H1 (cell line): Measurements from ENCODE around the gene RAB11B.

Source experiments
- EP300 ChIP-seq, 2 experiments: IDR thresholded peaks; 1 replicate in 1 of 2; 2 replicates in 1 of 2; pipeline ENCODE4 v1.6.1; 2011 to 2012; ENCODE audit warnings: low read depth in 2 of 2, low read length in 2 of 2, mild to moderate bottlenecking in 2 of 2, borderline replicate concordance in 1 of 2, inconsistent platforms in 1 of 2, moderate library complexity in 1 of 2
- JUND ChIP-seq: IDR thresholded peaks from 2 replicates; pipeline ENCODE4 v1.6.1; 2011; ENCODE audit warnings: mild to moderate bottlenecking, improper control_type of control experiment, low read length
- MAFK ChIP-seq: IDR thresholded peaks from 2 replicates; pipeline ENCODE4 v1.6.1; 2012; ENCODE audit warnings: low read depth, mild to moderate bottlenecking, improper control_type of control experiment, low read length
- SP2 ChIP-seq: IDR thresholded peaks from 2 replicates; pipeline ENCODE4 v1.6.1; 2012; ENCODE audit warnings: mild to moderate bottlenecking, low read length, inconsistent platforms
- TF ChIP-seq, protein P1 (sequence below): IDR thresholded peaks from 2 replicates; pipeline ENCODE4 v1.6.1; 2011; ENCODE audit warnings: low read length, improper control_type of control experiment
- TF ChIP-seq, protein P2 (sequence below), 3 experiments: IDR thresholded peaks; 1 replicate in 2 of 3; 2 replicates in 1 of 3; pipeline versions ENCODE4 v1.5.1 to v1.6.1; 2011; ENCODE audit warnings: low read length in 3 of 3, mild to moderate bottlenecking in 3 of 3, inconsistent platforms in 2 of 3, low read depth in 1 of 3, moderate library complexity in 1 of 3; ENCODE audit not compliant: insufficient read depth in 1 of 3; ENCODE audit errors: control extremely low read depth in 1 of 3

DNA sequence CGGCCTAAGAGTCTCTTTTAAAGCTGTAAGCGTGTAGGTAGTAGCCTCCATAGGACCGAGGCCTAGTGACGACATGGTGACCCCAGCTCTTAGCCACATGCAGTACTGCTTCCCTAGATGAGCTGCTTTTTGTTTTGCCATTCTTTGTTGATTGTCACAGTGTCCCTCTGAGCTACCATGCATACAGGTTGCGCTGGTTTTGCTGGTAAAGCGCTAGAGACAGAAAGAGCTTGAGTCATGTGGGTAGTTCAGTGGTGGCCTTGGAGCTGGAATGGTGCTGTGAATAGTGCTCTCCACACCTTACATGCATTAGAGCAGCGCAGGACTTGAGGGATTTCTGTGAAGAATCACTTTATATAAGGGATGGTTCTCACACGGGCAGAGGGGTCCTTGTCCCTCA is 59.7 kb downstream of the RAB11B start:
- TF ChIP-seq, protein P1, sequence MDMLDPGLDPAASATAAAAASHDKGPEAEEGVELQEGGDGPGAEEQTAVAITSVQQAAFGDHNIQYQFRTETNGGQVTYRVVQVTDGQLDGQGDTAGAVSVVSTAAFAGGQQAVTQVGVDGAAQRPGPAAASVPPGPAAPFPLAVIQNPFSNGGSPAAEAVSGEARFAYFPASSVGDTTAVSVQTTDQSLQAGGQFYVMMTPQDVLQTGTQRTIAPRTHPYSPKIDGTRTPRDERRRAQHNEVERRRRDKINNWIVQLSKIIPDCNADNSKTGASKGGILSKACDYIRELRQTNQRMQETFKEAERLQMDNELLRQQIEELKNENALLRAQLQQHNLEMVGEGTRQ, result no peak
- no peak for TF ChIP-seq SP2
- TF ChIP-seq MAFK, result no peak
- TF ChIP-seq JUND, result no peak
- no peak for TF ChIP-seq EP300 (IDR thresholded peaks at IDR 0.05; ENCODE audit: borderline replicate concordance in 1 of 2, low read depth in 2 of 2, low read length in 2 of 2)
- TF ChIP-seq, protein P2, sequence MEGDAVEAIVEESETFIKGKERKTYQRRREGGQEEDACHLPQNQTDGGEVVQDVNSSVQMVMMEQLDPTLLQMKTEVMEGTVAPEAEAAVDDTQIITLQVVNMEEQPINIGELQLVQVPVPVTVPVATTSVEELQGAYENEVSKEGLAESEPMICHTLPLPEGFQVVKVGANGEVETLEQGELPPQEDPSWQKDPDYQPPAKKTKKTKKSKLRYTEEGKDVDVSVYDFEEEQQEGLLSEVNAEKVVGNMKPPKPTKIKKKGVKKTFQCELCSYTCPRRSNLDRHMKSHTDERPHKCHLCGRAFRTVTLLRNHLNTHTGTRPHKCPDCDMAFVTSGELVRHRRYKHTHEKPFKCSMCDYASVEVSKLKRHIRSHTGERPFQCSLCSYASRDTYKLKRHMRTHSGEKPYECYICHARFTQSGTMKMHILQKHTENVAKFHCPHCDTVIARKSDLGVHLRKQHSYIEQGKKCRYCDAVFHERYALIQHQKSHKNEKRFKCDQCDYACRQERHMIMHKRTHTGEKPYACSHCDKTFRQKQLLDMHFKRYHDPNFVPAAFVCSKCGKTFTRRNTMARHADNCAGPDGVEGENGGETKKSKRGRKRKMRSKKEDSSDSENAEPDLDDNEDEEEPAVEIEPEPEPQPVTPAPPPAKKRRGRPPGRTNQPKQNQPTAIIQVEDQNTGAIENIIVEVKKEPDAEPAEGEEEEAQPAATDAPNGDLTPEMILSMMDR (IDR thresholded peaks at IDR 0.05; ENCODE audit: control extremely low read depth in 1 of 3, insufficient read depth in 1 of 3, low read depth in 1 of 3, low read length in 3 of 3), result no peak
